HG02571 (cell line): ENCODE data around the gene GRAMD1B.

Source experiments
- ATAC-seq: cut with Tn5 transposase; IDR thresholded peaks from one replicate; pipeline ENCODE4 v1.9.1; 2021; ENCODE audit warnings: mild to moderate bottlenecking, moderate library complexity; ENCODE audit not compliant: unreplicated experiment

GRAMD1B gene

DNA sequence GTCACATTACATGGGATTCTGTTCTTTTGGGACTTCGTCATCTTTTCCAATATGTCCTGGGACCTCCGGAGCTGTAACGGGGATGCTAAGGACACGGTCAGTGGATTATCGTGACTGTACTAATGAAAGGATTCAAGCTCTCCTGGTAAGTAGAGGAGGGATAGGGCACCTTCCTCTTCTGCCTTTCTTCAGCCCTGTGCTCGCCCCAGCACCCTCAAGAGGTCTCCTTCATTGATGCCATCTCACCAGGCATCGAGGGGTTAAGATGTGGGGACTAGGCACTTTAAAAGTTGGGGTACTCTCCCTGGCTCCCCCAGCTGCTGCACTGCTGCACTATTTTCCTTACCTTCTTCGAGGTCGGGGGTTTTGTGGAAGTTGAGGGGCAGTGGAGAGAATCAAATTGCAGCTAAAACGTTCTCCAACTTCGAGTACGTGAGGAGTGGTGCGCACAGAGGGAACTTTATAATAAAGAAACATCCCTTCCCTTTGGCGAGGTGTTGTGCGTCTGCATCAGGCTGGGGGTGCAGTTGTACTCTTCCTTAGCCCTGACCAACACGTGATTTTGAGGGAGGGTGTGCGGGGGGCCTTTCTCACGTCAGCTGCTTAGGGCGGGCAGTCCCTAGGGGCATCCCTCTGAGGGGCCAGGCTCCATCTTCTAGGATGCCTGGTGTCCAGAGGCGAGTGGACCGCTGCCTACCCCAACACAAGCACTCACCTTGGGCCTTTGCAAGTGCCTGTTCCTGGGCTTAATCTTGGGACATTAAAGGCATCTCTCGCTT is 96.1 kb downstream of the GRAMD1B start:
- no peak for ATAC-seq

DNA sequence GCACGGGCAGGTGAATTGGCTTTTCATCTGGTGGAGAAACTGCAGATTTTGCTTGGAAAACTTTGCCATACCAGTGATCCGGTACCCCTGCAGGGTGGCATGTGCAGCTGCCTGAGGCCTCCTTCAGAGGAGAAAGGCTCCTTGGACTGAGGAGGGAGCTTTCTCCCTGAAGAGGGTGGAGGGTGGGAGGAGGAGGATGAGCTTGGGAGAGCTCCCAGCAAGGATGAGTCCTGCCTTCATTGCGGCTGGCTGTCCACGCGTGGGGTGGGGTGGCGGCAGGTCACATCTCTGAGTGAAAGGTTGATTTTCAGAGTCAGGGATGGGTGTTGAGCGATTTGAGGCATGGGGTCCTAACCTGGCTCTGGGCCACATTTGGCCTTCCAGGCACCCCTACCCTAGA is 96.8 kb downstream of the GRAMD1B start:
- ATAC-seq = no peak

DNA sequence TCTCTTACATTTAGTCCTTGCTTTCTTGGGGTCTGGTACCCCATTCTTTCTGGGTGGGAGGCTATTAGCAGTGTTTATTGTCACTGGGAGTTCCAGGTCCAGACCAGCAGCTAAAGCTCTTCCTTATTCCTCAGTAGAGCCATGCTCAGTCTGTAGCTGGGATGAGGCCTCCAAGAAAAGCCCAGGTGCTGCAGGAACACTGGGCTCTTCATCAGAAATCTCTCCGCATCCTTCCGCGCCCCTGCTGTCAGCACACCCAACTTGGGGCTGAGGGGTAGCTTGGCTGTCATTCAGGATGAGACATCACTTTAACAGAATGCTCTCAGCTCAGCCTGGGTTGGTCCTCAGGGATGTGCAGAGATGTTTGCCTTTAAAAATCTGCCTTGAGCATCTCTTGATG is 97.5 kb downstream of the GRAMD1B start:
- ATAC-seq = no peak

DNA sequence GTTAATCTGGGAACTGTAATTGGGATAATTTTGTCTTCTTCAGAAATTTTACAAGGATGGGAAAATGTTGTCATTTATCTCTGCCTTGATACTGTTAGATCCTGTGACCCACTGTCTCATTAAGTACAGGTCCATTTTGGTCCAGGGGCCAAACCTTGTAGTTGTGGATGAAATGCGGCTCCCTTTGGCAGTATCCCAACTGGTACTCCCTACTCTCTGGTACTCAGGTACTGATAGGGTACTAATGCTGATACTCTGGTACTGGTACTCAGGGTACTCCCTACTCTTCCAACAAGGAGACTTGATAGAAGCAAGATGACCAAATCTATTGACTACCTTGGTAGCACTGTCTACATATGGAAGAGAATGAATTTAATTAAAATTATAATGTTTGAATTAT is 97.9 kb downstream of the GRAMD1B start:
- ATAC-seq = no peak

DNA sequence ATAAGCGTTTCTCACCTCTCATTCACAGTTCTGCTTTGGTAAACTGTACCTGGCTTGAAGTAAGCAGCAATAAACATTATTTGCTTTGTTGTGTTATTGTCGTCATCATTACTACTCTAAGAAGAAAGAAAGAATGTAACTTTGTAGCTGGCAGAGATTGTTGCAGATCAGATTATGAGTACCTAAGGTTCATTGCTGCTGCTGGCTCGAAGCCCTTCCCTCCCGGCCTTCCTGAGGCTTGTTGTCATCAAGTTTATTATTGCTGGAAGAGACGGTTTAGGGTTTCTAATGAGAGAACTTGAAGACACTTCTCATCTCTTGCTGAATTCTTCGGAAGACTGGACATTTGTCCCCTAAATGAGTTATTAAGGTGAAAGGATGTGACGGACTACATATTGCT is 101.3 kb downstream of the GRAMD1B start:
- no peak for ATAC-seq

DNA sequence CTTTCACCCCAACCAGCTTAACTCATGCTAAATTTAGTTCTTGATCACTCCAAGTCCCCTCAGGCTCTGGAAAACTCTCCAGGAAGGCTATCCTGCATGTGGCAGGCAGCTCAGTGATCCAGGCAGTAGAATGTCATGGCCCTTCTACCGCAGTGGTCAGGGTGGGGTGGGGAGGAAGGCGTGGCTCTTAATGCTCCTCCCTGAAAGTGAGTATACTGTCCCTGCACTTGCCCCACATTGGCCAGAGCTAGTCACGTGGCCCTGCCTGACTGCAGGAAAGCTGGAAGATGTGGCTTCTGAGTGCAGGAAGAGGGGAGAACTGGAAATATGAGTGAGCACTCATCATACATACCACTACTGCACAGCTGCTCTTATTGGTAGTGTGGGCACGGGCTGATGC is 102.1 kb downstream of the GRAMD1B start:
- ATAC-seq = no peak

DNA sequence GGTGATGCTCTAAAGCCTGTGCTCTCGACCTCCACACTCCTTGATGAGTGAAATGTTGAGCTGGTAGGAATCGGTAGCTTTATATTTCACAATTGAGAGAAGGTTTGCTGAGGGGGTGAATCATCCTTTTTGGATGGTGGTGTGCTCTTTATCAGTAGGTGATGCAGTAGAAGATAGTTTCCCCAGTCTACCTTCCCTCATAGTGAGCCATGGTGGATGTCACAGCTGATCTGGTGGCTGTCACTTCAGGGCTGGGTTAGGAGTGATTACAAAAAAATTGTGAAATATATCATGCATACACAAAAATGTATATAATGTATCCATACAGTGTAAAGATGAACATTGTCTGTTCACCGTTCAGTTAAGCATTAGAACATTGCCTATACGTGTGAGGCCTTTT is 105.3 kb downstream of the GRAMD1B start:
- no peak for ATAC-seq

DNA sequence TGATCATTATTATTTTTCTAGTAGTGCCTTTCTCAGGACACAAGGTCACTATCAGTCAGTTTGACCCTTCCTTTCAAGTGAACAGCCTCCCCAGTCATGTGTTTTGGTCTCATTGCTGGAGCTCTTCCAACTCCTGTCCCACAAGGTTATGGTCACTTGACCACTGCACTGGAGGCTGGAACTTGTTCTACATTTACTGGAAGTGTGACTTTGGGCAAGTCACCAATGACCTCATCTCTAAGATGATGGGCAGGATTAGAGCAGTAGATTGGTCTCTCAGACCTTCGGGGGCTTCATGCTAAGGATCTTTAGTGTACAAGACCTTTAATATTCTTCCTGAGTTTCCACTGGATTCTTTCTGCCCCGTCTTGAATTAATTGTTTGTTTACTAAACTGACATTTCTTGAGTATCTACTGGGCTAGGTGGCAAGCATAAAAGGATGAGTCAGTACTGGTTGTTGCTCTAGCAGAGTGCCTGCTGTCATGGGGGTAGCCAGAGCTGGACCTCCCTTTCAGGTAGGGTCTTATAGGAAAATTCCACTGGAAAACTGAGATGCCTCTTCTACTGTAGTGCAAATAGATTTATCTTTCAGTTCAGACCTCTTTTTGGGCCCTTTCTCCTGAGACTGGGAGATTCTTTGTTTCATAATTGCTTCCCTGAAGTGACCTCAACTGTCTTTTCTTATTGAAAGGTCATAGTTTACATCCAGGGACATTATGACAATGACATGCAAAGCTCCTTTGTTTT is 106.8 kb downstream of the GRAMD1B start:
- ATAC-seq = no peak

DNA sequence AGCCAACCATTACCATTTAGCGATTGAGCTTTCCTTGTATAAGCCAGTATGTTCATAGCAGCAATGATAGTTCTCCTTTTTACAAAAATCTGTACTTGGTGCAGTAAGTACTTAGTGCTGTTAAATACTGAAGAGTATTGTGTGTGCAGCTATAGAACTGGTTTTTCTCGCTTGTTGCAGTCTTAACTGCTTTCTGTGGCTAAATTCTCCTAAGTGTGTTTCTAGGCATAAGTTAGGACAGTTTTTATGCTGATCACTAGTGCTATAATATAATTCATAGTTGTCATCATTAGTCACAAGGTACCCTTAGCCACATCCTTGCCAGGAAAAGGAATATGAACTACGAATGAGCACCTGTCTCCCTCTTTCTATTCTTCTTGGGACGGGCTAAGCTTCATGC is 107.7 kb downstream of the GRAMD1B start:
- ATAC-seq = no peak

DNA sequence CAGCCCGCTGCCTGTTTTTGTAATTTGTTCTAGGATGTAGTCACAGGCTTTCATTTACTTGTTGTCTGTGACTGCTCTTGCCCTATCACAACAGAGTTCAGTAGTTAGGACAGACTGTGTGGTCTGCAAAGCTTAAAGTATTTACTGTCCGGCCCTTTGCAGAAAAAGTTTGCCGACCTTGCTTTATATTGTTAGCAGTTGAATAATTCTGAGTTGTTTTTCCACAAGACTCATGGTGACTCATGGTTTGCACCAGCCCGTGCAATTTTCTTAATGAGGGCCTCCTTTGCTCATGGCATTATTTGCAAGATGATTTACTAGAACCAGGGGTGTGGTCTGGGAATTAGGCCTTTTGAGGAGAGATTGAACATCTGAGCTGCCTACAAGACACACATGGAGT is 113.7 kb downstream of the GRAMD1B start:
- ATAC-seq = no peak

DNA sequence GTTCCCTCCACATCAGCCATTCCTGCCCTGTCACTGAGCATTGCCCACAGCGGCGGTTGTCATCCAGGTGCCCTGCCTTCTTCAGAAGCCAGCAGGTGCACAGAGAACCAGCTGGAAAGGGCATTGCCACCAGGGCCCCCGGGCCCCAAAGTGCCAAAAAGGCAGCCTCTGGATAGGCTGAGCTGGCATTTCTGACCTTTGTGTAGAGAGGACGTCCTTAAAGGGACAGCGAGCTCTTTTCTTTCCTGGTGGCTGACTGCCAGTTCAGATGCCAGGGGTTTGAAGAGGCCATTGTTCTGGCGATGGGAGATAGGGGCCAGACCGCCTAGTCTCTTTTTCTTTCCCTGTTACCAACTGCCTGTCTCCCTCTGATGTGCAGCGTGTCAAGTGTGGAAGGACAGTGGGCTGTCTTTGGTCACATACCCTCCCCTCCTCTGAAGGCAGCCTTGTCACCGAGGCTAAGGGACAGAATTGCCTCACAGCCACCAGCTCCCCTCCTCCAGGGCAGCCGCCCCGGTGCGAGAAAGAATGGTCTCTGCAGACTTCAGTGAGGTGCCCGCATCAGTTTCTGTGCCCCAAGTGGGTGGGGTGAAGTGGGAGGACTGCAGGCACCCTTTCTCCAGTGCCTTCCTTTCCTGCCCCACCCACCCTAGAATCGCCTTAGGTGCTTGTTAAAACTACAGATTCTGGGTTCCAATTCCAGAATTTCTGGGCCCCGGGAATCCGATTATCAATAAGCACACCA is 114.7 kb downstream of the GRAMD1B start:
- ATAC-seq = no peak

DNA sequence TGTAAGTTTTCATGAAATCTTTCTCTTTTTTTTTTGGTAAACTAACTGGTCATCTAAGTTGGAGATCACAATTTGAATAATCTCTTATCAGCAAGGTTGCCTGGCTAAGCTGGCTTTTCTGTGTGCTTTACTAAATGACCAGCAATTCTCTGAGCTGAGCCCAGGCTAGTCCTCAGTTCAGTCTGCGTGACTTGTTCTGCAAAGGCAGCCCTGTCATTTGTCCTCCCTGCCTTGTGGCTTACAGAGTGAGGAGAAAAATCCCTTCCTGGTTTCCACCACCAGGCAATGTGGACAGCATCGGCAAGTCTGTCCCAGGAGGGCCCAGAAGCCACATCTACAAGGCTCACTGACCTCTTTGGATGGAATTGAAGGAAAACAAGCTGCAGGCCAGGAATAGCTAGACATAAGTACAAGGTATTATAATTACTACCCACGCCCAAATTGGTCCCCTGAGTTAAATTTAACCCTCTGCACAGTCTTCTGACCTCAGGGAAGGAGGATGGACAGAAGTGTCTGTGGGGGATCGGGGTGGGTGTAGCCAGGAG is 115.7 kb downstream of the GRAMD1B start:
- no peak for ATAC-seq

DNA sequence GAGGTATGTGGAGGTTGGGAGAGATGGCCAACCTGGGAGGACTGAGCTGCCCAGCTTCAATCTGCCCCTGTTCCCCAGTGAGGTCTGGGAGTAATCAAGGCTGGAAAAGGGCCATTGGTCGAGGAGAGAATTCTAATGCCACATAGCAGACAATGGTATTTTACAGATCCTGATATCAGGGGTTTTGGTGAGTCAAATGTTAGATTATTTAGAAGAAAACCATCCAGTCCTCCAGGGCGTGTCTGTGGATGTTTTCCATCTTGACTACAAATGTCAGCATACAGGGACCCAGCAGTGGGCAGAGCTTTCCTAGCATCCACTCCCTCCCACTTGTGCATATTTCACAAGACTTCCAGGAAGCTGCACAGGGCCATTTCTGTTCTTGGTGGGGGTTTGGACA is 116.4 kb downstream of the GRAMD1B start:
- ATAC-seq = no peak

DNA sequence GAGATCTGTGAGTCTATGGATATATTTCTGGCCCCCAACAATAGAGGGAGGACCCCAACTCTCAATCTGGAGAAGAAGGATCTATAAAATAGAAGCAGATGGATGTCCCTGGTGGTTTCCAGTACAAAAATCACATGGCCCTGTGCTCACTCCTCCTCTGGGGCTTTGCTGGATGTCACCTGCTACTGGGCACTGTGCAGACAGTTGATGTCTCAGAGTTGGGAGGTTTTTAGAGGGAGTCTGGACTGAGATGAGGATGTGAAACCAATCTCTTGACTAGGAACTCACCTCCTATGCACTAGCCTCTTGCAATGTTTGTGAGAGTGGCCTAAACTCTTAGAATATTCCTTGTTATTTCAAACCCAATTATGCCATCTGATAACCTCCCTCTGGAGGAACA is 117.1 kb downstream of the GRAMD1B start:
- ATAC-seq = peak; percentile 78

DNA sequence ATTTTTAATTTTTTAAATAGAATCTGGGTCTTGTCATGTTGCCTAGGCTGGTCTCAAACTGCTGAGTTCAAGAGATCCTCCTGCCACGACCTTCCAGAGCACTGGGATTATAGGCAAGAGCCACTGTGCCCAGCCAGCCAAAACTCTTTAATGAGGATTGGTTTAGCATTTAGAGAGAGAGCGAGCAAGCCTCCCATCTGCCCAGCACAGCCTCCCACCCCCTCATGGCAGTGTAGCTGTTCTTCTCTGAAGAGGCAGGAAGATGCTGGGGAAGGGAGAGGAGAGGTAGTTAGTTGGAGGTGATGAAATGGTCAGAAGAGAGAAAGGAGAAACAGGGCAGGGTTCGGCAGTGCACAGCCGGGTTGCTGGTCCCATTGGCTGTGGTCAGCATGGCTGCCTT is 118.7 kb downstream of the GRAMD1B start:
- ATAC-seq = no peak

DNA sequence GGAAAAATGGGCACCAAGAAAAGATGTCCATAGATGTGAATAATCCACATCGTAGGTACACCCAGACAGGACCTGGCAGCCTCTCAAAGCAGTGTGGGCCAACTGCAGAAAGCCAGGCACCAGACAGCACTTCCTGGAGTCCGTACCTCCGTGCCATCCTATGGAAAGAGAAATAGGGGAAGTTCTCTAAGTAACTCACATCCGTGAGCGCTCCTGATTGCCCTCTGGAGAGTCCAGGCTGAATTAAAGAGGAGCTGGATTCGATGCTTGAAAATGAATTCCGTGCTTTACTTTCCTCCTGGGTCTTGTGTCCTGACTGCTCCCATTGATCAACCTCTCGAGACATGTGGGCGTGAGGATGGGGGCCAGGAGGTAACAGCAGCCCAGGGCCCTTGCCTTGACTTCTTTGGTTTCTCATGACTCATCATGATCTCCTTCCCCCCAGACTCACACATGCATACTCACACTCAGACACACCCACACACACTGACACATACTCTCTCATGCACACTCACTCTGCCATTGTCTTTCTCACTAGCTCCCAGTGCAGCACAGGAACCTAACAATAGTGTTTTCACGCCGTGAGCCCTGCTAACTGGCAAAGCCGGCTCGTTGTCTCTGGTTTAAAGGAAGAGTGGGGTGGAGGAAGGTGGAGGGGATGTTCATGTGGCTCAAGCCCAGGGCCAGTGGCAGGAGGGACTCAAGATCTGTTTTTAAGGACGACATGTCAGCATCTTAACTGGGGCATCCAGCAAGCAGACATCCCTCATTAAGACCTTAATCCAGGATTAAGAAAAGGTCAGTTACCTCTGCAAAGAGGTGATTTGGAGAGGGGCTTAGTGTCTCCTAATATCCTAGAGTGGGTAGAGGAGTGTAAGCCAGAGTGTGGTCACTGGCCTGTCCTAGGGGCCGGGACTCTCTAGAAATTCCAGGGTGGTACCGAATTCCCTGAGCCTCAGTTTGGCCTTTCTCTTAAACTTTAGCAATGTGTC is 120.2 kb downstream of the GRAMD1B start:
- ATAC-seq = no peak

DNA sequence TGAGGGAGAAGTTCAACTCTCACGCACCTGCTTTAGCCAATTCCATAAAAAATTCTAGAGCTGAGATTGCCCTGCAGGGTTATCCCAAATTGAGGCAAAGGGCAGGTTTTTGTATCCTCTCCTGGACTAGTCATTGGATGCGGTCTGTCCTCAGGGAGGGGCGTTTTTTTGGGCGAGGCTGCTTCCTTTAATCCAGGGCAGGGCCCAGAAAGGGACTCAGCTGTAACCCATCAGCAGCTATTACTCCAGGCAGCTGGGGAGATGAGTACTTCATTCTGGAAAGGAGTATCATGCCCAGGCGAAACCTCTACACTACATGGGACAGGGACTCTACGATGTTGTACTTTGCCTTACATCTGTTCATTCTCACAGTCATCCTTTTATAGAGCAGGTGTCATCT is 121.0 kb downstream of the GRAMD1B start:
- ATAC-seq = no peak

DNA sequence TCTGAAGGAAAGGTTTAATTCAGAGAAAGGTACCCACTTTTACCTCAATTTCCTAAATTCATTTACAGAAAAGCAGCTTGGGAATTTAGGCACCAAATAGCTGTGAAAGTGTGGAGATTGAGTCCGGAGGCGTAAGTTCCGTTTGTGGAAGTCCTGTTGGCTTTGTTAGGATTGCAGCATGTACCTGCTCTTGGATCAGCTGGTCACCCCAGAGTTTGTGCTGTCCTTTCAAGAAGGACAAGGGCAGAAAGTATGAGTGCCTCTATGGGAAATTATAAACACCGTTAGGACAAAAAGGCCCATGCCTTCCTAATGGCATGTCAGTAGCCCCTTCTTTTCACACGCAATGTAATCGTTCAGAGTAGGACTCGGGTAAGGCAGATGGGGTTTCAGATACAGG is 126.6 kb downstream of the GRAMD1B start:
- no peak for ATAC-seq

DNA sequence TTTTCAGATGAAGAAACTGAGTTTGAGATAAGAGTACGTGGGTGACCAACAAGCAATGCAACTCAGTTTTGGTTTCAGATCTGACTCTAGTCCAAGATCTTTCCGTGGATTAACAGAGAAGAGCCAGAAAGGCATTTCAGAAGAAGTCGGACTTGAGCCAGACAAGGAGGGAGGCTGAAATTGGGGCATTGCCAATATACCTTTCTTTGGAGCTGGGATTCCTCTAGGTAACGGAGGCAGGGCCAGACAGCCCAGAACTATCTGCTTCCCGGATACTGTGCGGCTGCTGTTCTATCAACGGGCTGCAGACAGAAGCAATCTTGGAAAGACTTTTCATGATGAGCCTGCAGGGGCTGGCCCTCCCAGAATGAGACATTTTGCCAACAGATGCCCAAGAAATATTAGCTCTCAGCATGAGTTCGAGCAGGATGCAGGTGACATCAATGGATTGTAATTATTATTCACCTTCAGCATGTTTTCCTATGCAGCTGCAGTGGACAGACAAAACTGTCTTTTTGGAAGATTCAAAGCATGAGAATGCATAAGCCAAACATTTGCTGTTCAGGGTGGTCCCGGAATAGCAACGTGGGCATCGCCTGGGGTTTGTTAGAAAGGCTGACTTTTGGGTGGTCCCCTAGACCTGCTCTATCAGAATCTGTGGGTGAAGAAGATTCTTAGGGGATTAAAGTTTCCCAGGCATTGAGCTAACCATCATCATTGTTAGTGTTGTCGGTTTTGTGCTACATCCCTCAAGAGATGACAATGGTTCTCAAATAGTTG is 128.7 kb downstream of the GRAMD1B start:
- ATAC-seq = no peak

DNA sequence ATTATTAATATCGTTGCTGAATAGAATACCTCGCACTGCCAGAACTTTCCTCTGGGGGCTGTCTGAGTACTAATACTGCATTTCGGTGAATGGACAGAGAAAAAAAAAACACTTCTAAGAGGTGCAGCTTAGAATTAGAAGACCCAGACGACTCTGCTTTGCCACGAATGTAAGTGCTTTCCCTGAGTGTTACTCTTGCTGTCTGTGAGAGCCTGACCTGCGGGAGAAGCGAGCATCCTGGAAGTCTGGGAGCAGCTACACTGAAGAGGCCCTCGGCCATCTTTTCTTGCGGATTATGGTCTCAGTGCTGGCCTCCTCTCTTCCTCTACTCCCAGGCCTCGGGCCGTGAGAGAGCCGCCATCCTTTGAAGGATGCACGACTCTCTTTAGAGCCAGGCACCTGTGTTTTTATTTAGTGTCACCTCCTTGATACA is 129.5 kb downstream of the GRAMD1B start:
- no peak for ATAC-seq
